DND-41 (cell line): ENCODE measurements around the gene ELOVL6.

ENCODE experiments used
- ATAC-seq: fragments of 200-7000 bp; cut with Tn5 transposase; 3 replicates; pipeline ENCODE4 v1.9.1; 2021; ENCODE audit warnings: low read depth; ENCODE audit not compliant: insufficient read depth
- DNase-seq: peaks from one replicate; pipeline ENCODE4 v3.0.0-alpha.2; 2020
- H2AFZ ChIP-seq: 2 replicates; pipeline ENCODE4 v1.6.0; 2012; ENCODE audit warnings: low read depth, low read length
- H3K27ac ChIP-seq: 2 replicates; pipeline ENCODE4 v1.5.1; 2012; ENCODE audit warnings: low read length, inconsistent platforms
- H3K27me3 ChIP-seq: fragments of 200-600 bp; sonication (generic); 2 replicates; pipeline ENCODE4 v1.6.0; 2012; ENCODE audit warnings: low read length, mild to moderate bottlenecking, inconsistent platforms; ENCODE audit not compliant: insufficient read depth, poor library complexity
- H3K36me3 ChIP-seq: 2 replicates; pipeline ENCODE4 v1.5.1; 2012; ENCODE audit warnings: low read length, inconsistent platforms; ENCODE audit not compliant: insufficient read depth
- H3K4me1 ChIP-seq: 2 replicates; pipeline ENCODE4 v1.5.1; 2012; ENCODE audit warnings: mild to moderate bottlenecking, low read length; ENCODE audit not compliant: insufficient read depth
- H3K4me2 ChIP-seq: 2 replicates; pipeline ENCODE4 v1.6.0; 2012; ENCODE audit warnings: mild to moderate bottlenecking, moderate library complexity, low read length, inconsistent platforms; ENCODE audit not compliant: insufficient read depth
- H3K4me3 ChIP-seq, 2 experiments: fragments of 200-600 bp in 1 of 2; shearing (Covaris generic) in 1 of 2; 2 replicates each; pipeline ENCODE4 v1.5.1; 2012 to 2016; ENCODE audit warnings: inconsistent platforms in 2 of 2, low read length in 2 of 2, mild to moderate bottlenecking in 2 of 2, low read depth in 1 of 2, moderate library complexity in 1 of 2
- H3K79me2 ChIP-seq: 2 replicates; pipeline ENCODE4 v1.6.0; 2012; ENCODE audit warnings: low read length, inconsistent platforms; ENCODE audit not compliant: insufficient read depth
- H3K9ac ChIP-seq: 2 replicates; pipeline ENCODE4 v1.6.0; 2012; ENCODE audit warnings: low read depth, mild to moderate bottlenecking, inconsistent platforms, low read length, moderate library complexity
- H3K9me3 ChIP-seq: 2 replicates; pipeline ENCODE4 v1.5.1; 2012; ENCODE audit warnings: low read length, moderate library complexity, mild to moderate bottlenecking, inconsistent platforms; ENCODE audit not compliant: insufficient read depth, severe bottlenecking
- H4K20me1 ChIP-seq: 2 replicates; pipeline ENCODE4 v1.6.0; 2012; ENCODE audit warnings: low read length; ENCODE audit not compliant: insufficient read depth
- EZH2 ChIP-seq: IDR thresholded peaks from 3 replicates; pipeline ENCODE4 v1.6.1; 2012; ENCODE audit warnings: borderline replicate concordance, low read depth, mild to moderate bottlenecking, moderate library complexity, low read length, inconsistent platforms; ENCODE audit not compliant: severe bottlenecking
- TF ChIP-seq, protein P1 (sequence below): IDR thresholded peaks from 2 replicates; pipeline ENCODE4 v1.5.1; 2012; ENCODE audit warnings: borderline replicate concordance, low read length, moderate library complexity, mild to moderate bottlenecking; ENCODE audit not compliant: poor library complexity, severe bottlenecking; ENCODE audit errors: extremely low read depth

ELOVL6 gene

DNA sequence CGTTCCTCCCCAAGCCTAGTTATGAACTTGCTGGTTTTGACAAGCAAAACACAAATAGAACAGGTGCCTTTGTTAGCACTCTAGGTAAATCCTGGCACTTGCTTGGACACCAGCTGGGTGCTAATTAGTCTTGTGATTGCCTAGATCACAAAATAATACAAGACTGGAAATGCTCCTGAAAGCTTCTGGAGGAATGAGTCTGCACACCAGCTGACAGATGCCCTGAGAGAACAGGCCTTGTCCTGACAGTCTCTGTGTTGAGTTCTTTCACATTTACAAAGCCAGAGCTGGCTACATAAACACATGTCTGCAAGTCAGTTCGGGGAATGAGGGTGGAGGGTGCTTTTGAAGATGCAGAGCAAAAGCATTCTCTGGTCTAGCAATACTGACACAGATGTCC, 93.8 kb downstream of the ELOVL6 start:
- H3K79me2 ChIP-seq: no peaks in the 10 kb centered on the region; the same call in 1 of the 2 replicates
- H3K4me2 ChIP-seq: no peak overlapping the region
- H3K9me3 ChIP-seq: no peaks in the 10 kb centered on the region
- H2AFZ ChIP-seq: no peak overlapping the region
- ATAC-seq (no peak), DNase-seq (no peak)
- H4K20me1 ChIP-seq: no peaks in the 10 kb centered on the region
- no peak overlapping the region for H3K4me3 ChIP-seq
- H3K9ac ChIP-seq: no peak overlapping the region
- TF ChIP-seq, protein P1, sequence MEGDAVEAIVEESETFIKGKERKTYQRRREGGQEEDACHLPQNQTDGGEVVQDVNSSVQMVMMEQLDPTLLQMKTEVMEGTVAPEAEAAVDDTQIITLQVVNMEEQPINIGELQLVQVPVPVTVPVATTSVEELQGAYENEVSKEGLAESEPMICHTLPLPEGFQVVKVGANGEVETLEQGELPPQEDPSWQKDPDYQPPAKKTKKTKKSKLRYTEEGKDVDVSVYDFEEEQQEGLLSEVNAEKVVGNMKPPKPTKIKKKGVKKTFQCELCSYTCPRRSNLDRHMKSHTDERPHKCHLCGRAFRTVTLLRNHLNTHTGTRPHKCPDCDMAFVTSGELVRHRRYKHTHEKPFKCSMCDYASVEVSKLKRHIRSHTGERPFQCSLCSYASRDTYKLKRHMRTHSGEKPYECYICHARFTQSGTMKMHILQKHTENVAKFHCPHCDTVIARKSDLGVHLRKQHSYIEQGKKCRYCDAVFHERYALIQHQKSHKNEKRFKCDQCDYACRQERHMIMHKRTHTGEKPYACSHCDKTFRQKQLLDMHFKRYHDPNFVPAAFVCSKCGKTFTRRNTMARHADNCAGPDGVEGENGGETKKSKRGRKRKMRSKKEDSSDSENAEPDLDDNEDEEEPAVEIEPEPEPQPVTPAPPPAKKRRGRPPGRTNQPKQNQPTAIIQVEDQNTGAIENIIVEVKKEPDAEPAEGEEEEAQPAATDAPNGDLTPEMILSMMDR: no peak
- no peak for TF ChIP-seq EZH2
- H3K27ac ChIP-seq: no peak overlapping the region
- no peaks in the 10 kb centered on the region for H3K27me3 ChIP-seq
- peaks cover 13% of the 10 kb centered on the region for H3K36me3 ChIP-seq
- H3K4me1 ChIP-seq: no peaks in the 10 kb centered on the region

DNA sequence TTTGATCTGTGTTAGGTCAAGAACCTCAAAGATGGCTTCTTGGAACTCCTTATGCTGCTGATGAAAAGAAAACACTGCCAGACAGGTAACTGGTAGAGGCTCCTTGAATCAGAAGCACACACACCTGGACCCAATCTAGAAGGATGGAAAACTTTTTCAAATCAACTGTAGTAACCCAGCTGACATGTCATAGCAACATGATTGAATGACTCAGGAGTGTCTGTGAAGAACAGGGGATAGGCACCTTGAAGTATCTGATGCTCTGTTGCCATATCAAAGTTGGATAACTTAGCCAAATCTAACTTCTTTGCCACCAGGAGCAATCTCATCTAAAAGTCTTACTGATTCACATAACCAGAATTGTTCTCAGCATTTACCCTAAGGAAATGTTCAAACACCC, 98.8 kb downstream of the ELOVL6 start:
- TF ChIP-seq, protein P1: no peak
- no peak for TF ChIP-seq EZH2
- ATAC-seq: no peak
- Histone ChIP-seq H3K27ac (no peak overlapping the region), H3K27me3 (no peaks in the 10 kb centered on the region), H3K9ac (no peak overlapping the region), H3K4me1 (no peaks in the 10 kb centered on the region), H2AFZ (no peak overlapping the region), H3K4me3 (no peak overlapping the region), H3K4me2 (no peak overlapping the region), H3K79me2 (peaks cover 3% of the 10 kb centered on the region; the same call in 1 of the 2 replicates), H3K9me3 (no peaks in the 10 kb centered on the region), H4K20me1 (no peaks in the 10 kb centered on the region), H3K36me3 (peaks cover 7% of the 10 kb centered on the region)
- DNase-seq: no peak

DNA sequence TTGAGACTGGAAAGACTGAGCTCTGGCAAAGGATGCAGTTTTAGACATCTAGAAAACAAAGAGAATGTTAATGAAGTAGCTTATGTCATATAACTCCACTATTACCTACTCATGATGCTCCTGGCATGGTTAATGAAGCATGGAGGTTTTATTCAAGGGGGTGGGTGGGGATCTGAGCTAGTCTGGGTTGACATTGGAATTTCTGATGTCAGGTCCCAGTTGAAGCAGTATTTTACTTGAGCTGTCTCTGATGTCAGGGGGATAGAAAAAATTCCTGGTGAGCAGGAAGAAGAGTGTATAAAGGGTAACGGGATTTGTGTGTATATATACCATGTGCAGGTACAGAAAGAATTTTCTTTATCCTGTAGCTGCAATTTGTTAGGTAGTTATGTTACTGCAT, 102.0 kb downstream of the ELOVL6 start:
- TF ChIP-seq, protein P1: no peak
- TF ChIP-seq EZH2: no peak
- Histone ChIP-seq H3K27me3 (no peaks in the 10 kb centered on the region), H3K36me3 (peaks cover 4% of the 10 kb centered on the region; the same call in 1 of the 2 replicates), H3K4me1 (peaks cover 6% of the 10 kb centered on the region), H4K20me1 (no peaks in the 10 kb centered on the region), H3K79me2 (peaks cover 5% of the 10 kb centered on the region; the same call in 1 of the 2 replicates), H3K4me2 (no peak overlapping the region), H3K4me3 (no peak overlapping the region), H3K9ac (no peak overlapping the region), H2AFZ (no peak overlapping the region), H3K27ac (no peak overlapping the region), H3K9me3 (no peaks in the 10 kb centered on the region)
- DNase-seq (no peak), ATAC-seq (no peak)

DNA sequence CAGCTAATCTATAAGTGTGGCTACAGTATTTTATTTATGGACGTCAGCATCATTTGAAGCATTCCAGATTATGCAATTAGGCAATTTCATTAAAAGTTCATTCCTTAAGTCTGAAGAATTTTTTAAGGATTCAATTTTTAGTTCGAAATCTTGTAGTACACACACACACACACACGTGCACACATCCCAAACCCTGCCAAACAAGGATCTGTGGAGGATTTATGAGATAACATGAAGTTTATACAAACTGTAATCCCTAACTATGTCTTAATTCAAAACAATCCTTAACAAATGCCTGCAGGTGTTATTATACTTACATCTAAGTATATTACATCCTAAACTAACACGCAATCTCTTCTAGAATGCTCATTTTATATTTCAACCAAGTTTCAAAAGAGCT, 105.8 kb downstream of the ELOVL6 start:
- no peaks in the 10 kb centered on the region for H3K9me3 ChIP-seq
- H3K9ac ChIP-seq: no peak overlapping the region
- H4K20me1 ChIP-seq: no peaks in the 10 kb centered on the region
- no peaks in the 10 kb centered on the region for H3K27me3 ChIP-seq
- no peak overlapping the region for H3K4me3 ChIP-seq
- TF ChIP-seq EZH2: no peak
- TF ChIP-seq, protein P1: no peak
- peaks cover 4% of the 10 kb centered on the region; the same call in 1 of the 2 replicates for H3K36me3 ChIP-seq
- peaks cover 8% of the 10 kb centered on the region for H3K79me2 ChIP-seq
- H3K4me1 ChIP-seq: peaks cover 41% of the 10 kb centered on the region
- DNase-seq: no peak
- H3K27ac ChIP-seq: no peak overlapping the region
- no peak overlapping the region for H2AFZ ChIP-seq
- H3K4me2 ChIP-seq: no peak overlapping the region
- ATAC-seq: no peak
